PC-3 (cell line): ENCODE measurements around the gene NTN4. TPM values are rescaled to one million over a fixed set of nuclear protein-coding genes. Genes with fewer than 3 reads are reported as not detected.

Experiments
- ATAC-seq: fragments of 200-7000 bp; cut with Tn5 transposase; 2 replicates; pipeline ENCODE4 v1.9.1; 2020; ENCODE audit warnings: mild to moderate bottlenecking, moderate library complexity
- BruUV-seq: library from RNA; stranded (reverse); fragments of 400-500 nt; replicated peaks from 2 replicates; lab custom pipeline; 2021; lab: Mats Ljungman, UMichigan
- CTCF ChIA-PET: fragments of 300-600 bp; sonication (Branson Sonifier 250); formaldehyde crosslinking; loops from one replicate; lab custom pipeline; 2022; ENCODE audit warnings: antibody characterized with exemption; lab: Charles Lee
- POLR2A ChIA-PET: fragments of 300-600 bp; sonication (Branson Sonifier 250); formaldehyde crosslinking; loops from one replicate; lab custom pipeline; 2022; ENCODE audit warnings: antibody characterized with exemption; ENCODE audit not compliant: unreplicated experiment; lab: Charles Lee
- DNase-seq: peaks from one replicate; pipeline ENCODE4 v3.0.0-alpha.2; 2015
- H2AFZ ChIP-seq: fragments of 300-600 bp; sonication (generic); 2 replicates; pipeline ENCODE4 v1.6.0; 2016; ENCODE audit warnings: antibody characterized with exemption, low read length
- H3F3A ChIP-seq: fragments of 300-600 bp; sonication (generic); one replicate; pipeline ENCODE4 v1.6.0; 2017; ENCODE audit warnings: antibody characterized with exemption, low read length, control low read depth, mild to moderate bottlenecking; ENCODE audit not compliant: unreplicated experiment
- H3K27ac ChIP-seq: fragments of 300-600 bp; sonication (generic); 2 replicates; pipeline ENCODE4 v1.5.1; 2016; ENCODE audit warnings: mild to moderate bottlenecking, low read length
- H3K27me3 ChIP-seq: fragments of 300-600 bp; sonication (generic); 2 replicates; pipeline ENCODE4 v1.6.1; 2016; ENCODE audit warnings: low read length, mixed read lengths
- H3K36me3 ChIP-seq: fragments of 300-600 bp; sonication (generic); 2 replicates; pipeline ENCODE4 v1.6.1; 2016; ENCODE audit warnings: low read depth, mixed run types, low read length, mixed read lengths
- H3K4me1 ChIP-seq: fragments of 300-600 bp; sonication (generic); 2 replicates; pipeline ENCODE4 v1.5.1; 2016; ENCODE audit warnings: low read length; ENCODE audit not compliant: insufficient read depth
- H3K4me2 ChIP-seq: fragments of 300-600 bp; sonication (generic); 2 replicates; pipeline ENCODE4 v1.6.0; 2016; ENCODE audit warnings: low read length
- H3K4me3 ChIP-seq: fragments of 300-600 bp; sonication (generic); 2 replicates; pipeline ENCODE4 v1.5.1; 2016; ENCODE audit warnings: mild to moderate bottlenecking, low read length, mixed read lengths
- H3K79me2 ChIP-seq: fragments of 300-600 bp; sonication (generic); 2 replicates; pipeline ENCODE4 v1.6.1; 2017; ENCODE audit warnings: low read length, mixed read lengths
- H3K9ac ChIP-seq: fragments of 300-600 bp; sonication (generic); 2 replicates; pipeline ENCODE4 v1.6.0; 2016; ENCODE audit warnings: mild to moderate bottlenecking, low read length
- H3K9me2 ChIP-seq: fragments of 300-600 bp; sonication (generic); replicated peaks from 2 replicates; pipeline ENCODE4 v1.6.1; 2016; ENCODE audit warnings: mixed run types, low read length, mixed read lengths
- H3K9me3 ChIP-seq: fragments of 300-600 bp; sonication (generic); 2 replicates; pipeline ENCODE4 v1.6.1; 2016; ENCODE audit warnings: low read length, mixed read lengths
- H4K20me1 ChIP-seq: fragments of 300-600 bp; sonication (generic); 2 replicates; pipeline ENCODE4 v1.6.1; 2016; ENCODE audit warnings: low read length, mixed read lengths
- CTCF ChIP-seq: fragments of 300-600 bp; sonication (generic); conservative IDR thresholded peaks from 2 replicates; pipeline ENCODE4 v1.5.1; 2017; ENCODE audit warnings: antibody characterized with exemption, low read depth, mild to moderate bottlenecking, low read length
- EZH2 ChIP-seq: fragments of 300-600 bp; sonication (generic); IDR thresholded peaks from one replicate; pipeline ENCODE4 v1.6.1; 2017; ENCODE audit warnings: antibody characterized with exemption, mild to moderate bottlenecking, low read length; ENCODE audit not compliant: unreplicated experiment
- EZH2phosphoT487 ChIP-seq: fragments of 300-600 bp; sonication (generic); IDR thresholded peaks from 2 replicates; pipeline ENCODE4 v1.6.1; 2018; ENCODE audit warnings: mild to moderate bottlenecking, antibody characterized with exemption, low read length, borderline replicate concordance
- intact Hi-C: fragments of 100-400 bp; cut with micrococcal nuclease; formaldehyde crosslinking; loops from 2 replicates; pipeline ENCODE4 v1.9.0; 2023
- total RNA-seq: library from RNA; depleted of rRNA; stranded (reverse); fragments of >200 nt; gene quantifications from 2 replicates; pipeline ENCODE4 v1.2.3, GENCODE V29; 2014

Gene NTN4
- total RNA-seq, 1 experiment from 2014 or later, result 39.6 TPM

- peak overlapping the region; percentile 22; the same call in 1 of the 2 replicates for H2AFZ ChIP-seq
- no peaks in the 10 kb centered on the region for H3K27me3 ChIP-seq
- H3K36me3 ChIP-seq, result peaks cover 24% of the 10 kb centered on the region
- H3K79me2 ChIP-seq, result peaks cover 70% of the 10 kb centered on the region
- BruUV-seq, result TSS peak; percentile 32
- peaks cover 68% of the 10 kb centered on the region for H3K4me1 ChIP-seq
- no peak for TF ChIP-seq EZH2phosphoT487
- TF ChIP-seq EZH2, result no peak
- TF ChIP-seq CTCF, result no peak
- H3K9ac ChIP-seq, result peak overlapping the region; percentile 99
- ChIA-PET CTCF (no interaction called here), POLR2A (interaction anchor here (0.6 to 2.0 kb wide), 3 partner anchors 13 to 21 kb away, joined by 3 to 11 read pairs (median 4); no protein-coding TSS in a partner anchor)
- DNase-seq (peak; percentile 38), ATAC-seq (peak; percentile 6)
- H3K27ac ChIP-seq, result peak overlapping the region; percentile 91
- H3K4me2 ChIP-seq, result peak overlapping the region; percentile 99
- 0 out of 2 replicates have a peak, but pooled peaks cover 7% of the 10 kb centered on the region for H4K20me1 ChIP-seq
- H3K4me3 ChIP-seq, result peak overlapping the region; percentile 94
- intact Hi-C loops, result no loop called here
- H3K9me3 ChIP-seq, result no peaks in the 10 kb centered on the region
- no peaks in the 10 kb centered on the region for H3K9me2 ChIP-seq
- no peaks in the 10 kb centered on the region for H3F3A ChIP-seq
Measured at GRCh38 chr12:95789126-95790032, 1.2 kb downstream of the NTN4 start.

GRCh38 chr12:95788637-95789036 lies 1.9 kb downstream of the NTN4 start:
- CTCF ChIA-PET, result no interaction called here
- DNase-seq (peak; percentile 85), ATAC-seq (peak; percentile 16)
- H3K27ac ChIP-seq, result peak overlapping the region; percentile 91
- TF ChIP-seq CTCF, result no peak
- no peak for TF ChIP-seq EZH2
- no peak for TF ChIP-seq EZH2phosphoT487
- no TSS peak for BruUV-seq
- peaks cover 78% of the 10 kb centered on the region for H3K79me2 ChIP-seq
- H3F3A ChIP-seq, result no peaks in the 10 kb centered on the region
- peak overlapping the region; percentile 99 for H3K4me2 ChIP-seq
- H3K36me3 ChIP-seq, result peaks cover 31% of the 10 kb centered on the region
- POLR2A ChIA-PET, result interaction anchor here (0.6 to 2.0 kb wide), 3 partner anchors 17 to 834 kb away, joined by 4 to 11 read pairs (median 5); no protein-coding TSS in a partner anchor
- no peaks in the 10 kb centered on the region for H3K9me2 ChIP-seq
- H3K4me1 ChIP-seq, result peaks cover 75% of the 10 kb centered on the region
- H3K9ac ChIP-seq, result peak overlapping the region; percentile 99
- H3K9me3 ChIP-seq, result no peaks in the 10 kb centered on the region
- no peaks in the 10 kb centered on the region for H3K27me3 ChIP-seq
- intact Hi-C loops, result no loop called here
- no peak overlapping the region for H2AFZ ChIP-seq
- peak overlapping the region; percentile 94 for H3K4me3 ChIP-seq
- 0 out of 2 replicates have a peak, but pooled peaks cover 7% of the 10 kb centered on the region for H4K20me1 ChIP-seq
